GM12878 (cell line): ENCODE measurements around the gene UBE2G2. TPM values are rescaled to one million over a fixed set of nuclear protein-coding genes. Genes with fewer than 3 reads are reported as not detected.

Experiments
- ATAC-seq: fragments of 200-7000 bp; cut with Tn5 transposase; 3 replicates; pipeline ENCODE4 v1.9.1; 2020; ENCODE audit warnings: mild to moderate bottlenecking, moderate library complexity
- BruUV-seq: library from RNA; stranded (reverse); fragments of 400-500 nt; replicated peaks from 2 replicates; lab custom pipeline; 2021; lab: Mats Ljungman, UMichigan
- CTCF ChIA-PET: fragments of 300-600 bp; sonication (Branson Sonifier 250); formaldehyde crosslinking; extraction: SDS; loops from one replicate; lab custom pipeline; 2021; ENCODE audit warnings: inconsistent platforms; lab: Yijun Ruan, JAX
- POLR2A ChIA-PET: fragments of 350-600 bp; formaldehyde crosslinking; extraction: SDS; loops from one replicate; lab custom pipeline; 2021; ENCODE audit warnings: inconsistent platforms; lab: Charles Lee
- RAD21 ChIA-PET: fragments of 300-600 bp; sonication (Branson Sonifier 250); formaldehyde crosslinking; loops from one replicate; lab custom pipeline; 2023; ENCODE audit warnings: antibody characterized with exemption; ENCODE audit not compliant: unreplicated experiment; lab: Charles Lee
- SMC1A ChIA-PET: fragments of 300-600 bp; sonication (Branson Sonifier 250); formaldehyde crosslinking; loops from one replicate; lab custom pipeline; 2023; ENCODE audit not compliant: unreplicated experiment, uncharacterized antibody; lab: Charles Lee
- DNase-seq: peaks from one replicate; pipeline ENCODE4 v3.0.0-alpha.2; 2011; ENCODE audit warnings: low read depth, low spot score
- FAIRE-seq: peaks from 3 replicates; lab custom pipeline; 2011; peaks lifted over from hg19 to GRCh38; lab: Jason Lieb, UNC
- H2AFZ ChIP-seq: 2 replicates; pipeline ENCODE4 v1.6.0; 2011; ENCODE audit warnings: low read depth, low read length, control low read depth; ENCODE audit not compliant: control insufficient read depth
- H3K27ac ChIP-seq: 2 replicates; pipeline ENCODE4 v1.5.1; 2011; ENCODE audit warnings: control low read depth; ENCODE audit not compliant: control insufficient read depth, insufficient read depth
- H3K27me3 ChIP-seq, 2 experiments: replicated peaks in 1 of 2; 2 replicates each; pipeline versions ENCODE4 v1.6.0 to v1.6.1; 2011; ENCODE audit warnings: low read length in 1 of 2; ENCODE audit not compliant: control insufficient read depth in 2 of 2, insufficient read depth in 2 of 2
- H3K36me3 ChIP-seq, 2 experiments: 2 replicates each; pipeline ENCODE4 v1.5.1; 2011; ENCODE audit warnings: low read length in 1 of 2; ENCODE audit not compliant: control insufficient read depth in 2 of 2, insufficient read depth in 2 of 2
- H3K4me1 ChIP-seq: 2 replicates; pipeline ENCODE4 v1.6.1; 2011; ENCODE audit warnings: mild to moderate bottlenecking, low read length, moderate library complexity, mixed read lengths; ENCODE audit not compliant: control insufficient read depth, insufficient read depth
- H3K4me2 ChIP-seq: 2 replicates; pipeline ENCODE4 v1.6.0; 2011; ENCODE audit warnings: control low read depth; ENCODE audit not compliant: control insufficient read depth, insufficient read depth
- H3K4me3 ChIP-seq: fragments of 200-600 bp; sonication (generic); 2 replicates; pipeline ENCODE4 v1.5.1; 2016
- H3K79me2 ChIP-seq: 2 replicates; pipeline ENCODE4 v1.6.0; 2011; ENCODE audit warnings: low read length; ENCODE audit not compliant: control insufficient read depth, insufficient read depth
- H3K9ac ChIP-seq: 2 replicates; pipeline ENCODE4 v1.8.0; 2011; ENCODE audit warnings: low read length, control low read depth, mixed read lengths; ENCODE audit not compliant: control insufficient read depth, insufficient read depth
- H3K9me3 ChIP-seq: replicated peaks from 3 replicates; pipeline ENCODE4 v1.5.1; 2011; ENCODE audit warnings: mild to moderate bottlenecking, low read length; ENCODE audit not compliant: control insufficient read depth, insufficient read depth
- H4K20me1 ChIP-seq: 2 replicates; pipeline ENCODE4 v1.6.0; 2011; ENCODE audit not compliant: control insufficient read depth, insufficient read depth
- JUND ChIP-seq: IDR thresholded peaks from 2 replicates; pipeline ENCODE4 v1.6.1; 2012; ENCODE audit warnings: low read depth, mild to moderate bottlenecking, low read length, improper control_type of control experiment, moderate library complexity
- MYB ChIP-seq: fragments of 150-350 bp; IDR thresholded peaks from 2 replicates; pipeline ENCODE4 v1.6.1; 2014; ENCODE audit warnings: mild to moderate bottlenecking, low read depth, low read length, borderline replicate concordance
- MYC ChIP-seq: IDR thresholded peaks from 2 replicates; pipeline ENCODE4 v1.6.1; 2011; ENCODE audit warnings: mild to moderate bottlenecking, low read length, moderate library complexity, inconsistent platforms; ENCODE audit not compliant: insufficient read depth, insufficient replicate concordance, insufficient read length, severe bottlenecking
- SRF ChIP-seq, 2 experiments: IDR thresholded peaks; 2 replicates each; pipeline ENCODE4 v1.6.1; 2011; ENCODE audit warnings: low read depth in 2 of 2, low read length in 2 of 2, mild to moderate bottlenecking in 1 of 2, moderate library complexity in 1 of 2
- STAT1 ChIP-seq: fragments of 450-650 bp; conservative IDR thresholded peaks from 2 replicates; pipeline ENCODE4 v1.6.1; 2014; ENCODE audit warnings: antibody characterized with exemption, mild to moderate bottlenecking
- ZZZ3 ChIP-seq: IDR thresholded peaks from 2 replicates; pipeline ENCODE4 v1.6.1; 2011; ENCODE audit warnings: low read depth; ENCODE audit not compliant: control insufficient read depth, insufficient read length
- WGBS: methylation state at CpG from one replicate; pipeline ENCODE4 v1.1.6; 2016; ENCODE audit warnings: low lambda C conversion rate; ENCODE audit not compliant: insufficient replicate concordance, insufficient coverage; ENCODE audit errors: missing lambda C conversion rate; 5-methylcytosine and 5-hydroxymethylcytosine counted together
- in situ Hi-C: fragments of 300-500 bp; cut with MboI; formaldehyde crosslinking; loops from 9 replicates; pipeline ENCODE4 v1.14.3; 2018; ENCODE audit warnings: mixed read lengths
- intact Hi-C: fragments of 100-400 bp; cut with micrococcal nuclease; formaldehyde crosslinking; loops from one replicate; pipeline ENCODE4 v1.14.2; 2022; ENCODE audit not compliant: unreplicated experiment
- polyA plus RNA-seq, 11 experiments: library from polyadenylated mRNA; depleted of rRNA in 4 of 11; unstranded in 6 of 11; stranded (reverse) in 5 of 11; fragments of >200 nt; fragmentation: Nextera tagmentation in 4 of 11; fragmentation: Illumina TruSeq in 1 of 11; extraction: Ambion mirVana in 4 of 11; extraction: Trizol in 1 of 11; gene quantifications; 1 replicate in 1 of 11; 2 replicates in 10 of 11; pipeline versions ENCODE4 v1.2.1 to v1.2.3, GENCODE V29; 2011 to 2016; ENCODE audit warnings: inconsistent platforms in 2 of 11, missing spikeins in 2 of 11, low read depth in 1 of 11
- total RNA-seq, 4 experiments: library from RNA; depleted of rRNA in 3 of 4; stranded (reverse); fragments of >200 nt in 3 of 4; fragmentation: Illumina TruSeq in 1 of 4; extraction: Trizol in 1 of 4; gene quantifications; 2 replicates each; pipeline versions ENCODE4 v1.2.1 to v1.2.3, GENCODE V29; 2013 to 2021
- TF ChIP-seq, protein P1 (sequence below): IDR thresholded peaks from 2 replicates; pipeline ENCODE4 v1.6.1; 2012; ENCODE audit warnings: low read depth, low read length, improper control_type of control experiment

The UBE2G2 gene
- total and polyA plus RNA-seq, 10 of the 15 experiments (the other 5 are each of a cell fraction or from before 2014, with no cell fraction given) = 27.0 to 139 (median 75.9) TPM

DNA sequence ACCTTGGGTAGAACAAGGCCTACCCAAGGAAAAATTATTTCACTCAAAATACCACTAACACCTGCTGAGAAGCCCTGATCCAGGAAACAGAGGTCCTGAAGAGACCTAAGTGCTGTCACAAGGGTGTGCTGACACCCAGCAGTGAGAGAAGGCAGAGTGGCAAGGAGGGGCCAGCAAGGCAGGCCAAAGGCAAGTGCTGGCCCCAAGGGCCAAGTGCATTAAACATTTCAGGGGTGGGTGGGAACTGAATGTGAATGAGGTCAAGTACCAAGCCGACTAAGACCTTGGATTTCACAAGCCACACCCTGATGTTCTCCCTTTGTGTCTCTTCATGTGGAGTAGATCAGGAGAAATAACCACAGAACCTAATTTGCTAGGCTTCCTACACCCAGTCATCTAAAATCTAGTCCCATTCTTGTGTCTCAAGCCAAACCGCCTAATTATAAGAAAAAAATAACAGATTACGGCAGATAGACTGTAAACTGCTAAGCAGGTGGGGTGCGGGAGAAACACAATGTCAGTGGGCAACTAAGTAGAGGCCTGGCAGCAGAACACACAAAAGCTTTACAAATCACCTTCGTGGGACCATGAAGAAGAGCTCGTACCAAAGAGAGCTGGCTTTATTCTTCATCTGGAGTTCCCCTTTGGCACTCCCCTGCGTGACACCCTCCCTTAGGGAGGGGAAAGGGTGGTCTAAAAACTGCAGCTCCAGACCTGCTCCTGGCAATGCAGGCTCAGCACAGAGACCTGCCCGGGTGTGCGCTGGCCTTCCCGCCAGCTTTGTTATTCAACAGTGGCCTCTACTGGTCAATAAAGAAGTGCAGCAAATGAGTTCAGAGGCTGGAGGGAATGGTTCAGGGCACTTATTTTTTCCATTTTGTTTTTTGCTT, 8.7 kb downstream of the UBE2G2 start (continued):
- TF ChIP-seq MYB (no peak), ZZZ3 (no peak), STAT1 (peak; percentile 59; the same call in 1 of the 2 replicates)
- TF ChIP-seq, protein P1, sequence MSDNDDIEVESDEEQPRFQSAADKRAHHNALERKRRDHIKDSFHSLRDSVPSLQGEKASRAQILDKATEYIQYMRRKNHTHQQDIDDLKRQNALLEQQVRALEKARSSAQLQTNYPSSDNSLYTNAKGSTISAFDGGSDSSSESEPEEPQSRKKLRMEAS = no peak

GRCh38 chr21:44791993-44792392, 9.6 kb downstream of the UBE2G2 start:
- CTCF ChIA-PET = interaction anchor here (0.9 to 1.1 kb wide), 2 partner anchors 8 to 9 kb away, joined by 3 to 5 read pairs; partner anchors contain the start of gene UBE2G2
- peaks cover 5 to 9% of the 10 kb centered on the region in 2 experiments; a peak in 3 of 4 replicates for H3K36me3 ChIP-seq
- H3K79me2 ChIP-seq = peaks cover 46% of the 10 kb centered on the region
- POLR2A ChIA-PET = no interaction called here
- DNase-seq (no peak), FAIRE-seq (no peak), ATAC-seq (no peak)
- no TSS peak for BruUV-seq
- 77% methylated on average over 5 of the region's 5 CpGs for WGBS
- no peak overlapping the region for H3K4me2 ChIP-seq
- in situ Hi-C loops (loop anchor here (5.0 kb wide), 1 partner anchor 285 kb away; no protein-coding TSS in a partner anchor), intact Hi-C loops (no loop called here)
- TF ChIP-seq JUND = no peak
- no peak for TF ChIP-seq SRF (IDR thresholded peaks at IDR 0.05; ENCODE audit: low read depth in 2 of 2, low read length in 2 of 2)
- no peak for TF ChIP-seq MYC
- no peak overlapping the region for H3K9ac ChIP-seq
- H3K4me3 ChIP-seq = no peak overlapping the region
- H3K4me1 ChIP-seq = peaks cover 19% of the 10 kb centered on the region
- H2AFZ ChIP-seq = no peak overlapping the region
- no peaks in the 10 kb centered on the region for H4K20me1 ChIP-seq
- H3K27me3 ChIP-seq = no peaks in the 10 kb centered on the region
- no peak overlapping the region for H3K27ac ChIP-seq
- SMC1A ChIA-PET = interaction anchor here (0.7 kb wide), 1 partner anchor 137 kb away, joined by 3 read pairs; no protein-coding TSS in a partner anchor
- no peaks in the 10 kb centered on the region for H3K9me3 ChIP-seq
- RAD21 ChIA-PET = no interaction called here
